K562 (cell line): ENCODE results near the gene ADGRG4.

ENCODE experiments used
- MAZ ChIP-seq, 2 experiments: fragments of 450-650 bp in 1 of 2; sonication (generic) in 1 of 2; formaldehyde crosslinking; IDR thresholded peaks in 1 of 2; conservative IDR thresholded peaks in 1 of 2; 2 replicates each; pipeline versions ENCODE4 v1.4.0 to v1.5.0; 2020; ENCODE audit warnings: mild to moderate bottlenecking in 1 of 2, missing genetic modification reagents in 1 of 2
- USF1 ChIP-seq: sonication (generic); formaldehyde crosslinking; IDR thresholded peaks from 2 replicates; pipeline ENCODE4 v1.9.0; 2022; ENCODE audit warnings: mild to moderate bottlenecking, missing genetic modification reagents
- TF ChIP-seq, protein P1 (sequence below): sonication (generic); formaldehyde crosslinking; IDR thresholded peaks from 2 replicates; pipeline ENCODE4 v1.8.0; 2022; ENCODE audit warnings: missing genetic modification reagents, mild to moderate bottlenecking, borderline replicate concordance
- TF ChIP-seq, protein P2 (sequence below): fragments of 450-650 bp; IDR thresholded peaks from 2 replicates; pipeline ENCODE4 v1.6.1; 2018; ENCODE audit warnings: mild to moderate bottlenecking, low read depth; ENCODE audit not compliant: partially characterized antibody
- TF ChIP-seq, protein P3 (sequence below): sonication (generic); formaldehyde crosslinking; IDR thresholded peaks from 2 replicates; pipeline ENCODE4 v1.9.0; 2022; ENCODE audit warnings: mild to moderate bottlenecking, missing genetic modification reagents

DNA sequence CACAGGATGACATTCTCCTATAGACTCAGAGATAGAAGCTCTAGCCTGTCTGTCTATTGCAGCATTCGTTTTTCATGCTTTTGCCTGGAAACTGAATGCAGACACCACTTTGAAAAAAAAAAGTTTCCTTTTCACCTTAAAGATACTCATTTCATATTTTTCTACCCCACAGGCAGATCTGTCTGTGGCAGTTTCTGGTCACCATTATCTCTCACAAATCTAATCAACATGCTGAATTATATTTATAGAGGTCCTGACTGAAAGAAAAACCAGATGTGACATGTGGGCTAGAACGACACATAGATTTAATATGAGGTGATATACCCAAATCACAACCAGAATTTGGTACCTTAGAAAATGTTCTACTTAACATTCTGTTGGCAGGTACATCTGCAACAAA, 28.2 kb downstream of the ADGRG4 start:
- TF ChIP-seq USF1 (CRISPR knock-in tag) (no peak), MAZ (CRISPR knock-in tag; conservative IDR thresholded peaks at IDR 0.05 in 1 of 2, IDR thresholded peaks at IDR 0.05 in 1 of 2) (no peak)
- TF ChIP-seq, protein P1, sequence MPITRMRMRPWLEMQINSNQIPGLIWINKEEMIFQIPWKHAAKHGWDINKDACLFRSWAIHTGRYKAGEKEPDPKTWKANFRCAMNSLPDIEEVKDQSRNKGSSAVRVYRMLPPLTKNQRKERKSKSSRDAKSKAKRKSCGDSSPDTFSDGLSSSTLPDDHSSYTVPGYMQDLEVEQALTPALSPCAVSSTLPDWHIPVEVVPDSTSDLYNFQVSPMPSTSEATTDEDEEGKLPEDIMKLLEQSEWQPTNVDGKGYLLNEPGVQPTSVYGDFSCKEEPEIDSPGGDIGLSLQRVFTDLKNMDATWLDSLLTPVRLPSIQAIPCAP (CRISPR knock-in tag): no peak
- TF ChIP-seq, protein P2, sequence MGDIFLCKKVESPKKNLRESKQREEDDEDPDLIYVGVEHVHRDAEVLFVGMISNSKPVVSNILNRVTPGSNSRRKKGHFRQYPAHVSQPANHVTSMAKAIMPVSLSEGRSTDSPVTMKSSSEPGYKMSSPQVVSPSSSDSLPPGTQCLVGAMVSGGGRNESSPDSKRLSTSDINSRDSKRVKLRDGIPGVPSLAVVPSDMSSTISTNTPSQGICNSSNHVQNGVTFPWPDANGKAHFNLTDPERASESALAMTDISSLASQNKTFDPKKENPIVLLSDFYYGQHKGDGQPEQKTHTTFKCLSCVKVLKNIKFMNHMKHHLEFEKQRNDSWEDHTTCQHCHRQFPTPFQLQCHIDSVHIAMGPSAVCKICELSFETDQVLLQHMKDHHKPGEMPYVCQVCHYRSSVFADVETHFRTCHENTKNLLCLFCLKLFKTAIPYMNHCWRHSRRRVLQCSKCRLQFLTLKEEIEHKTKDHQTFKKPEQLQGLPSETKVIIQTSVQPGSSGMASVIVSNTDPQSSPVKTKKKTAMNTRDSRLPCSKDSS: no peak
- TF ChIP-seq, protein P3, sequence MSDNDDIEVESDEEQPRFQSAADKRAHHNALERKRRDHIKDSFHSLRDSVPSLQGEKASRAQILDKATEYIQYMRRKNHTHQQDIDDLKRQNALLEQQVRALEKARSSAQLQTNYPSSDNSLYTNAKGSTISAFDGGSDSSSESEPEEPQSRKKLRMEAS (CRISPR knock-in tag): no peak
